SHP77 treated with DMSO at 0.1 percent for 48 hours (cell line): Measurements from ENCODE around the gene PACSIN3.
"Not testable (repeated sequence)": the region's sequence is repeated elsewhere in the genome, so short reads cannot be mapped to it uniquely, and the experiment has no call there.

Source experiments
- DNase-seq: peaks from one replicate; lab custom pipeline; 2025; lab: John Stamatoyannopoulos, UW

PACSIN3 gene

DNA sequence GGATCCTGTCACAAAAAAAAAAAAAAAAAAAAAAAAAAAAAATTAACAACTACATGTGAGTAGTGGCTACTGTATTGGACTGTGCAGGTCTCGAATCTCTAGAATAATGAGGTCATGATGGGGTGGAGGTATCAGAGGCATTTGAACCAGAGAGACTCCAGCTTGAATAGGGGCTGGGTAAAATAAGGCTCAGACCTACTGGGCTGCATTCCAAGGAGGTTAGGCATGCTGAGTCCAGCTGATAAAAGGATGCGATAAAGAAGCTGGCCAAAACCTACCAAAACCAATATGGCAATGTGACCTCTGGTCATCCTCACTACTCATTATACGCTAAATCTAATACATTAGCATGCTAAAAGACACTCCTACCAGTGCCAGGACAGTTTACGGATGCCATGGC is 5.9 kb upstream of the PACSIN3 start:
- no peak for DNase-seq

DNA sequence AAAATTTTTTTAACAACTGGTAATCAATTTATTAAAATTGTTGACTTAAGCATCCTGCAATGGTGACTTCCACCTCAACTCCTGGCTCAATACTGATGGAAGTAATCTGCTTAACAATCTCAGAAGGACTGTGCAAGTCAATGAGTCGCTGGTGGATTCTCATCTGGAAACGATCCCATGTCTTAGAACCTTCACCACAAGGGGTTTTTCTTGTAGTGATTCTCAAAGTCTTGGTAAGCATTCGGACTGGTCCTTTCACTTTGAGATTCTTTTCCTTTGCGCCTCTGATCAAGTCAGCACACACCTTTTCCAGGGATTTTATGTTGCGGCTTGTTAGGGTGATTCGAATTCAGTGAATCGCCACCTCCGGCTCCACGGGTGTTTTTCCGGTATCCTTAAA is 4.9 kb upstream of the PACSIN3 start:
- not testable (repeated sequence) for DNase-seq

DNA sequence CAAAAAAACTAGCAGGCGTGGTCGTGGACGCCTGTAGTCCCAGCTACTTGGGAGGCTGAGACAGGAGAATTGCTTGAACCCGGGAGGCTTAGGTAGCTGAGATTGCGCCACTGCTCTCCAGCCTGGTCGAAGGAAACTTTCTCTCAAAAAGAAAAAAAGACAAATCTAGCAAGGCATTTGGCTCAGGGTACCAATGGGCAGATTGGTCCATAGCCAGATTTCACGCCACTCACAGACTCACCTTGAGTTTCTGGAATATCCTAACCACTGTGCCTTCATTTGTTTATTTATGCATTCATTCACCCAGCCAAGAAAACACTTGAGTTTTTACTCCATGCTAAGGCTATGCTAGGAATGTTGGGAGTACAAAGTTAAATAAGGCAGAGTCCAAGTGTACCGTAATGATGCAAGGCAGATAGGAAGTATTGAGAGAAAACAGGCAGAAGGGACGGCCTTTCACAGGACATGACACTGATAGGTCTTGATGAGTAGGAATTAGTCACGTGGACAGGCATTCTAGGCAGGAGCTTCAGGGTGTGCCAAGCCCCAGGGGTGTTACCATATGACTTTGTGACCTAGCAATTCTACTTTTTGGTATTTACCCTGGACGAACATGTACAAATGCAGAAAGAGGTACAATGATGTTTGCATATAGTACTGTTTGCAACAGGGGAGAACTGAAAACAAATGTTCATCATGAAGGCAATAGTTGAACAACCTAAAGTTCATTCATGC is 3.0 kb upstream of the PACSIN3 start:
- no peak for DNase-seq

DNA sequence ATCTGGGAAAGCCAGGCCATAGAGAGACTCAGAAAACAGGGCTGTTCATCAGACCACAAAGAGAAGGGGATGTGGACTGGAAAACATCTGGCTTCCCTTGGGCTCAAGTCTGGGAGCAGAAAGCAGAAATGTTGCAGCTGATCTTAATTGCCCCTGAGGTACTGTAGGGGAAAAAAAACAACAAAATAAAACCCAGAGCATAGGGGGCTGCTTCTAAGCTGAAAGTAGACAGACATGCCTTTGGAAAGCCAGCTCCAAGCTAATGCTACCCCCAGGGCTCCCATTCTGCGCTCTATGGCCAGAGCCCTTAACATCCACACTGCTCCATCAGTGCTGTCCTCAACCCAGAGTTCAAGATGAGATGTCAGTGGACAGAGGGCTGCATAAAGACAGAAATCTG is 2.0 kb upstream of the PACSIN3 start:
- no peak for DNase-seq

DNA sequence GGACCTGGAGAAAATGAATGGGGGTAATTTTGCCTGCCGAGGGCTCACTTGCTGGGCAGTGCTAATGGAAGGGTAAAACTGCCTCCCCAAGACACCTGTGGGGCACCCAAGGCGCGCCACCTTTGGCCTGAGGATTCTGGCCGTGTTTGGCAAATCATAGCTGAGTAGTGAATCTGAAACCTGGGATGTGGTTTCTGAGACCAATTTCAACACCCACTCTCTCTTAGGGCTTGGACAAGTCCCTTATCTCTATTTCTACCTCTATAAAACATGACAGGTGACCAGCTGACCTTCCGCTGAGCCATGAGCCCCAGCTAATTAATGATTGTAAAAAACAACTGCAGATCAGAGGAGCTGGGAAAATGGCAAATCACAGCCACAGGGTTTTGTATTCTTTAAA is 1.5 kb upstream of the PACSIN3 start:
- DNase-seq = no peak

DNA sequence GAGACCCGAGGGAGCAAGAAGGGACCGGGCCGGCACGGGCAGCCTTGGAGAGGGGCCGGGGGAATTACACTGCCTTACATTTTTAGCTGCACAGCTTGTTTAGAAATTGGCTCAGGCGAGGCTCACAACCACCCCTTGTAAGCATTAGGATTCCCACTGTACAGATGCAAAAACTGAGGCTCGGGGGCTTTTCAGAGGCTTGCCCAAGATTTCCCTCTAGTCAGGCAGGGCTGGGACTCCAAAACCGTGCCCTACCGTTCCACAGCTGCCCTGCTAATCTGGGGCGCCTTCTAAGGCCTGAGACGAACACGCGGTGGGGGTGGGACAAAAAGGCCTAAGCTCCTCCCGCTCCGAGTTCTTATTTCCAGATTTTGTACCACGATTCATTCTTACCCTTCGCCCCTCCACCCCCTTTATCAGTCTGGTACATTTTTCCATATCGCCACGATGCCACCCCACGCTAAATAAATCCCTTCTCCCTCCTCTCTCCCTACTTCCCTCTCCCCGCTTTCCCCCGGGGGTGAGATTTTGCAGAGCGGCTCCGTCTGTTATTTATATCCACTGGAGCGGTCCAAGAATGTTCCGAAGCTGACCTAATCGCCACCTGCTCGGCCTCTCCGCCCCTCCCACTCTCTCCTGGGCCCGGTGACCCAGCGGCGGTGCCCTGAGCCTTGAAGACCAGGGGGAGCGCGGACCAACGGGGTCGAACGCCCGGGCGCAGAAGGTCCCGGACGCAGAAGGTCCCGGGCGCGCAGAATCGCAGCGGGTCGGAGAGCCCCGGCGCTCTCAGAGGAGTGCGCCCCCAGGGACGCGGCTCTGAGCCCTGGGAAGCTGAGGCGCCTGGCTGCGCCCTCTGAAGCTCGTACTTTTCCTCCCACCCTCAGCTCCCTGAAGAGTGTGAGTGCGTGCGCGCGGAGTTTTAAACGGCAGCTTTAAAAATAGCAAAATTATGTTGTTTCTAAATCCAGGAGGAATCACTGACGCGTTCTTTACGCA is 764 bp upstream of the PACSIN3 start:
- no peak for DNase-seq

DNA sequence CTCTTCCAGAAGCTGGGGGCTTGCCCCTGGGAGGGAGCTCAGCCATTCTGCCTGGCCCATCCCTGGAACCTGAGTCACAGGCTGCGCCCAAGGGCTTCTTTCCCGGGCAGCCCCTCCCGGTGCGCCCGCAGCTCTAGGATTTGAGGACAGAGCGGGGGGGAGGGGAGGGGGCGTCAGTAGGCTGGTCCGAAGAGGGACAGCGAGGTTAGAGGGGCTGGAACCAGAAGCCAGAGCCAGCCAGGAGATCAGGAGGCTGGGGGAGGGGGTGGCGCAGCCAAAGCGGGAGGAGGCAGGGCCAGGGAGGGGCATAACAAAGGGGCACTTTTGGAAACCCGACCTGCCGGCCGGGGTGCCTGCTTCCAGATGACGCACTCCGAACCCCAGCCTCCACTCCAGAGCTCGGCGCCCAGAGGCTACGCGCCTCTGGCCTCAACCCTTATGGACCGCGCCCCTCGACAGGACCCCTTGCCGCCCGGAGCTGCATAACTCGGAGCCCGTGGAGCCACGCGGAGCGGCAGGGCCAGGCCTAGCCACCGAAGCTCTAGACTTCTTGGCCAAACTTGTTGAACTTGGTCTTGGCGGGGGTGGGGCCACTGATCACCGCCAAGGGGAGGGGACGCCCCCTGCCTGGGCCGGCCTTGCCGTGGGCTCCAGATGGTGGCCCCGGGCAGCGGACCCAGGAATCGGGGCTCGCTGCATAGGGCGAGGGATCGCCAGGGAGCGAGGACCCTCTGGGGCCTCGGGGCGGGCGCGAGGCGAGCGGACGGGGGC is 744 bp downstream of the PACSIN3 start:
- DNase-seq = no peak

DNA sequence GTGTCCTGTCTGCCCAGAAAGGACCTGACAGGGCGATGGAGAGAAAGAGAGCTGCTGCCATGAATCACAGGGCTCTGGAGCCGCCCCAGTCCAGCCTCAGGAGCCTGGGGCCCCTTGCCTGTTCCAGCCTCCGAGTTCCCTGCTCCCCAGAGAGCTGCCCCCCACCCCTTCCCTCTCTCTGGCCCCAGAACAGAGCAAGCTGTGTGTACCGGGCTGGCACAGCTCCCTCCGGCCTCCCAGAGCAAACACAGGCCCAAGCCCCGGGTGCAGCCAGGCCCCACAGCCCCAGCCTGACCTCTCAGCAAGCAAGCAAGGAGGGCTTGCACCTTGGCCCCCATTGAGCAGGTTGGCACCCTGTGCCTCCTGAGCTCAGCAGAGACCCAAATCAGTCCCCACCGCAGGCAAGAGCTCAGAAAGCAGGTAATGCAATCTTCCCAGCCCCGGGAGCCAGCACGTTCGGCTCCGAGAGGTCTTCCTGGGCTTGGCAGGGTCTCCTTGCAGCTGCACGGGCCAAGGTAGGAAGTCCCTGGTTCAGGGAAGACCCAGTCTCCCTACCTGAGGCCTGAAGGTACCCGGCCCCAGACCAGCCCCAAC is 1.4 kb downstream of the PACSIN3 start:
- no peak for DNase-seq

DNA sequence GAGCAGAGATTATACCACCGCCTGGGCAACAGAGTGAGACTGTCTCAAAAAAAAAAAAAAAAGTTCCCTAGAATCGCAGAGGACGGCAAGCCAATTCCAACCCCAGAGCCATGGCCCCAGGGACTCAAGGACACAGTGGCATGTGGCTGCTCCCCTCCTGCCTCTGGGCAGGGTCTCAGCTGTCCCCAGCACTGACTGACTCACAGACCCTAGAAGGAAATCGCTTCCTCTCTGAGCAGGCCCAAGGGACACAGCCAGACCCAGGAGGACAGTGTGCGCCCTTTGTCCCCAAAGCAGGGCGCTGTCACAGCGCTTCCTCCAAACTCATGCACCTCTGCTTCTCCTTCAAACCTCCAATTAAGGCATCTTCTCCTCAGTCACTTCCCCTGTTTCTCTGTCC is 2.3 kb downstream of the PACSIN3 start:
- no peak for DNase-seq

DNA sequence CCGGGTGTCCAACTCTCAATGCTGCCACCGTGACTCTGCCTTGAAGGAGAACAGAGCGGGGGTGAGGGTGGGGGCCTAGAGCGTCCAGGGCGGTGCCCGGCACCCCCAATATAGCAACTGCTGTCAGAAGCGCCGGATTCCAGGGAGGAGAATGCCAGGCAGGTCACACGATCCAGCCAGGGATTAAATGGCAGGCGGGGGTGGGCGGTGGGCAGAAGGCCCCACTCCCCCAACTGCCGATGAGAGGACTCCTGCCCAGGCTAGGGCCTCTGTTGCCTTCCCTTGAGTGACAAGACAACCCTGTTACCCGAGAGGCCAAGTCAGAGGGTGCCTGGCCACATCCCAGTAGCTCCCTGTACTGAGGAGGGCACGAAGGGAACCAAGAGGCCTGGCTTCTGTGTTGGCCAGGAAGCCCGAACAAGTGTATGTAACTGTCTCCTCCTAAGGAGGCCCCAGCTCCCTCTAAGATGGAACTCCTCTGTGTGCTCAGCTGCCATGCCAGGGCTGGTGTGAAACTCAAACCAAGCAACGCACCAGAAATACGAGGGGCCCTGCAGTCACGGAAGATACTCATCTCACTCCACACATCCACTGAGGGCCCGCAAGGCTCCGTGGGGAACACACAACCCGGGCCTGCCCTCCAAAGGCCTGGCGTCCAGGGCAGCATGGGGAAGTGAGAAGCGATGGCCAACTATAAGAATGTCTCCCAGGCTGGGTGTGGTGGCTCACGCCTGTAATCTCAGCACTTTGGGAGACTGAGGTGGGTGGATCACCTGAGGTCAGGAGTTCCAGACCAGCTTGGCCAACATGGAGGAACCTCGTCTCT is 3.0 kb downstream of the PACSIN3 start:
- no peak for DNase-seq

DNA sequence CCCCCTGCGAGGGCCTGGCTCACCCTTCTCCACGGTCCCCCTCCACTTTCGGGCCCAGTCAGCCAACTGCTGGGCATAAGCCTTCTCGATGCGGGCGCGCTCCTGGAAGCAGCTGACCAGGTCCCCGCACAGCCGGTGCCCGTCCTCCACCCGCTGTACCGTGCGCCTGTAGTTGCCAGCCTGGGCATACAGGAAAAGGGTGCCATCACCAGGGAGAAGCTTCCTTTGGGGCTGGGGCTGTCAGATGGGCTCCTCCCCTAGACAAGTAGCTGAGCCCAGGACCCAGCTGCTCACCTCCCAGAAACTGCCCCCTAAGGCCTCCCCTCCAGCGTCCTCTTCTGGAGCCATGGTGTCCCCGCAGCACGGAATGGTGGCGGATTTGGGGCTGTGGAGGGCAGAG is 3.9 kb downstream of the PACSIN3 start:
- DNase-seq = no peak

DNA sequence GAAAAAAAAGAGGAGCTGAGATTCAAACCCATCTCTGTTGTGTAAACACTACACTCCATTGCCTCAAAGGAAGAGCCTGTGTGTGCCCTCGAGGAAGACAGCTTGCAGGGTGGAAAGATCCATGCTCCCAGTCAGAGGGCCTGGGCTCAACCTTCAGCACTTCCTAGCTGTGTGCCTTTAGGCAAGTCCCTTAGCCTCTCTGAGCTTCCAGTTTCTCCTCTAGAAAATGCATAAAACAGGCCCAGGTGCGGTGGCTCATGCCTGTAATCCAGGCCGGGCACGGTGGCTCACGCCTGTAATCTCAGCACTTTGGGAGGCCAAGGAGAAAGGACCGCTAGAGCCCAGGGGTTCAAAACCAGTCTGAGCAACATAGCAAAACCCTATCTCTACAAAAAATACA is 5.0 kb downstream of the PACSIN3 start:
- DNase-seq = no peak

DNA sequence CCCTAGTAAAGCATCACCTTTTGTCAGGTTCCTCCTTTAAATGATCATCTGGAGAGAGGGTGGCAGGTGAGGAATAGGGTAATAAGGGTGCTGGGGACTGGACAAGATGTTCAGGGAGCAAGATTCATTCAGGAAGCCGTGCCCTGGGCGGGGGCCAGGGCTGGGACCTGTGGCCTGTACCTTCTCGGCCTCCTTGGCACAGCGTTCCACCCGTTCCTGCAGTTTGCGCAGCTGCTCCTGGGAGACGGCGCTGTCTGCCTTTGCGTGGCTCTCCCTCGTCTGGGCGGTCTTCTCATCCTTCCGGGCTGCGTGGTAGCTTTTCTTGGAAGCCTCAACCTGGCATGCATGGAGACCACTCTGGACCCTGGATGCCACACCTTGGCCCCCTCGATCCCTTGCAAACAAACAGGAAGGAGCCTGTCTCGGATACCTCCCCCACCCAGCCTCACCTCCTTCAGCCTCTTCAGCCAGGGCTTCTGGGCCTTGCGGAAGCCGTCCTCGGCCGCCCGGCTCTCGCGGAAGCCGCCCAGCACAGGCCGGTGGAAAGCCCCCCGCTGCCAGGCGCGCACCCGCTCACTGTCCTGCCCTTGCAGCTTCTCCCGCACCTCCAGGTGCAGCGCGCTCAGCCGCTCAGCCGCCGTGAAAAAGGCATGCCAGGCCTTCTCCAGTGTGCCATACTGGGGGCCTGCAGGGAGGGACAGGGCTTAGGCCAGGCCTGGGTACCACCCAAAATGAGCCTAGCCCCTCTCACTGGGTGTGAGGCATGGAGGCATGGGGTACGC is 6.0 kb downstream of the PACSIN3 start:
- DNase-seq = no peak

DNA sequence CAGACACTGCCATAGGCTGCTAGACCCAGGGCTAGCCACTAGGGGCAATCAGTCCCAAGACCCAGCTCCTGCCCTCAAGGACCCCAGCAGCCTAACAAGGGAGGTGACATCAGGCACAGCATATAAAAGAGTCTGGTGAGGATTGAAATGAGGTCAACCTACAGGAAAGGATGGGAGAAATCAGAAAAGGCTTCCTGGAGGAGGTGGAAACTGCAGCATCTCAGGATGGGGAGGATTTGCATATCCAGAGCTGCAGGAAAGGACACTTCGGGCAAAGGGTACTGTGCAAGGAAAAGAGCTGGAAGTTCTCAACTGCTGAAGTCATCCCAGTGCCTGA is 6.6 kb downstream of the PACSIN3 start:
- DNase-seq = peak; percentile 18

DNA sequence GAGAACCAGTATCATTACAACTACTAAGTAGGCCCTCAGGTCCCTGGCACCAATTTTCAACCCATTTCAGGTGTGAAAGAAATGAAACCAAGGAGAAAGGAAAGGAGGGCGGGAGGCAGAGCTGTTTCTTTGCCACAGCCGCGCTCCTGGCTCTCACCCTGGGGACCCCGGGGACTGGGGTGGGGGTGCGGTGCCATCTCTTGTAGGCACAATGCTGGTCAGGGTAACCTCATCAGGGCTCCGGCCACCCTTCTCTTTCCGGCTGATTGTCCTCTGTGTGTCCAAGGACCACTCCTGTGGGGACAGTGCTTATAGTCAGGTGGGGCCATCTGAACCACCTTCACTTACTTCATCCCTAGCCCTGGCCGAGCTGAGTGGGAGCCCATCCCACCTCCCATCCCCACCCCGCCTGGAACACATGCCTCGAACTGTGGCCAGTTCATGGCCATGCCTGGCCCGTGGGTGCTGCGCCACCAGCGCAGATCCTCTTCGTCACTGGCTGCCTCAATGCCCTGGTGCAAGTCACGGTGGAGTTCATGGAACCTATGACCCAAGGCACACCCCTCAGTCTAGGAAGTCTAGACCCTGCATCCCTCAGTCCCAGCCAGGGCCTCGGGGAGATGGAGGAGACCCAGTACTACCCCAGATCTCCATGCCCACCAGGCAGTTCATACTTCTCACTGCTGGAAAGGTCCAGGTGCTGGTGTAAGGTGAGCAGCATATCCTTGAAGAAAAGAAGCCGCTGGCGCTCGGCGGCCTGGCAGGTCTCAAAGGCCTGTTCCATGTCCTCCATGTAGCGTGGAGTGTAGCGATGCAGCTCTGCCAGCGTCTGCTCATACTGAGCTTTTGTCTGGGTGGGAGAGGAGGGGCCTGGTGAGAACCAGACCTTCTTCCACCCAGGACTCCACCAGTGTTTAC is 7.2 kb downstream of the PACSIN3 start:
- no peak for DNase-seq

DNA sequence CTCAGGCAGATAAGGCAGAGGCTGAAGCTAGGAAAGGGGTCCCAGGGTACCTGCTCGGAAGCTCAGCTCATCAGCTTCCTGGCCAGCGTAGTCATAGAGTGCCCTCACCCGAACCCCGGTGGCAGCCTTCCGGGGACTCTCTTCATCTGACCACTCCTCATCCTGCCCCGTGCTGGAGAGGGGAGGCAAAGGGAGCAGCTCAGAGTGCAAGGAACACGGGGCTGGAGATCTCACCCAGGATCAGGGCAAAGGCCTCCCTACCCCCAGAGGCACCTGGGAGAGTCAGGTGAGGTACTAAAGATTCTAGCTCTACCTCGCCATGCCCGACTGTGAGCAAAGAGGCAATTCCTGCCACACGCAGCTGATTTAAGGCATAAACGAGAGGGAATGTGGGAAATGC is 7.9 kb downstream of the PACSIN3 start:
- DNase-seq = no peak

DNA sequence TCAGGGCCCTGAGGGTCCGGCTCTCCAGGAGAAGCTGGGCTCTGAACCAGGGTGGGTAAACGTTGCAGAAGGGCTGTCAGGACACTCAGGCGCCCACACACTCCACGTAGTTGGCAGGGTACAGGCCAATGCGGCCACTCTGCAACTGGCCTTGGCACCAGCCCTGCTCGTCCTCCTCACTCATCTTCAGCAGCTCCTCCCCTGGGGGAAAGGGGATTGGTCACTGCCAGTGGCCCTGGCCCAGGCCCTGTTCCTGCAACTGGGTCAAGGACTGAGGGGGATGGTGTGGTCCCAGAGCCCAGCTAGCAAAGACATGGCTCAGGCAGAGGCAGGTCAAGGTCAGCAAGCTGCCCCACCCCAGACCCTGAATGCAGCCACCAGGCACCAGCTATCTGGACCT is 8.4 kb downstream of the PACSIN3 start:
- no peak for DNase-seq

DNA sequence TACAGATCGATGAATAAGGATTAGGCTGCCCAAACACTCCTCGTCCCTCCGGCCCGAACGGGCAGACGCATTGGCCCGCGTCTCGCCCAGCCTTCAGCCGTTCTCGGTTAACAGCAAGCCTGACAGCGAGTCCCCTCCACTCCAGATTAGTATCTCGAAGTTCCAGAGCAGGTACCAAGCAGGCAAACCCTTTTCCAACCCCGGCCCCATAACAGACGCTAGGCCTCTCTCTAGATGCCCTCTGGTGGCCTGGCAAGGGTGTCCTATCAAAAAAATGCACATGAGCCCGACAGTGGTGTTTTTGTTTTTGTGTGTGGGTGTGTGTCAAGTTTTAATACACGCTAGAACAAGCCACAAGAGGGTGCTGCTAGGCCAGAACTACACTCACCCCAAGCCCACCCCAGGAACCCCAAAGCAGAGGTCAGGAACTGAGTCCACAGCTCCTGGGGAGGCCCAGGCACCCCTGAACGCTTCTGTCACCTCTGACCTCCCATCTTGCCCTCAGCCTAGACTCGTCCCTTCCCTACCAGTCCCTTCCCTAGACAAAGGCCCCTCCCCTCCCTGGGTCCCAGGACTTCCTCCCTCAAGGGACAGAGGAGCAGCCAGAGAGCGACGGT is 8.9 kb downstream of the PACSIN3 start:
- peak; percentile 31 for DNase-seq
